Liver (tissue), 9 donors: ENCODE results near the gene VSIG10L2. TPM values are rescaled to one million over a fixed set of nuclear protein-coding genes. Genes with fewer than 3 reads are reported as not detected.

Experiments used
- DNase-seq: peaks from one replicate; pipeline ENCODE4 v3.0.0-alpha.2; 2017; ENCODE audit warnings: low spot score
- H3K27ac ChIP-seq, 2 donors: one replicate each; pipeline ENCODE4 v1.7.0; 2013; ENCODE audit warnings: inconsistent platforms in 2 of 2, low read length in 2 of 2, control low read depth in 1 of 2, low read depth in 1 of 2, mild to moderate bottlenecking in 1 of 2
- H3K27me3 ChIP-seq, 4 donors: one replicate each; pipeline versions ENCODE4 v1.6.1 to v1.7.0; 2013; ENCODE audit warnings: low read length in 3 of 4, inconsistent platforms in 1 of 4, mild to moderate bottlenecking in 1 of 4, moderate library complexity in 1 of 4; ENCODE audit not compliant: control insufficient read depth in 4 of 4, insufficient read depth in 4 of 4
- H3K36me3 ChIP-seq, 4 donors: one replicate each; pipeline versions ENCODE4 v1.6.1 to v1.7.0; 2013; ENCODE audit warnings: low read length in 3 of 4, mild to moderate bottlenecking in 3 of 4, low read depth in 1 of 4, moderate library complexity in 1 of 4; ENCODE audit not compliant: control insufficient read depth in 4 of 4, insufficient read depth in 3 of 4
- H3K4me1 ChIP-seq, 4 donors: one replicate each; pipeline versions ENCODE4 v1.6.1 to v1.7.0; 2013; ENCODE audit warnings: low read length in 3 of 4, mild to moderate bottlenecking in 3 of 4, moderate library complexity in 1 of 4; ENCODE audit not compliant: control insufficient read depth in 4 of 4, insufficient read depth in 4 of 4
- H3K4me3 ChIP-seq, 3 donors: one replicate each; pipeline versions ENCODE4 v1.6.1 to v1.7.0; 2013; ENCODE audit warnings: low read length in 3 of 3, control low read depth in 1 of 3, low read depth in 1 of 3, mild to moderate bottlenecking in 1 of 3
- H3K9ac ChIP-seq, 2 donors: one replicate each; pipeline ENCODE4 v1.7.0; 2013; ENCODE audit warnings: low read length in 2 of 2, mild to moderate bottlenecking in 2 of 2, moderate library complexity in 2 of 2, control low read depth in 1 of 2, low read depth in 1 of 2
- H3K9me3 ChIP-seq, 4 donors: one replicate each; pipeline versions ENCODE4 v1.6.1 to v1.7.0; 2013; ENCODE audit warnings: low read length in 3 of 4; ENCODE audit not compliant: control insufficient read depth in 4 of 4
- CTCF ChIP-seq: fragments of 150-350 bp; IDR thresholded peaks from 2 replicates; pipeline ENCODE4 v1.5.1; 2017; ENCODE audit warnings: improper control_type of control experiment, low read depth, low read length; ENCODE audit not compliant: missing input control
- EGR1 ChIP-seq, 2 donors: IDR thresholded peaks; 2 replicates each; pipeline ENCODE4 v1.6.1; 2016 to 2018; ENCODE audit warnings: antibody characterized with exemption in 2 of 2, low read depth in 2 of 2
- FOXA2 ChIP-seq: IDR thresholded peaks from 2 replicates; pipeline ENCODE4 v1.6.1; 2016; ENCODE audit warnings: antibody characterized with exemption
- GABPA ChIP-seq, 2 donors: IDR thresholded peaks in 1 of 2; conservative IDR thresholded peaks in 1 of 2; 2 replicates each; pipeline ENCODE4 v1.6.1; 2016; ENCODE audit warnings: antibody characterized with exemption in 2 of 2, mild to moderate bottlenecking in 1 of 2, moderate library complexity in 1 of 2
- HNF4G ChIP-seq: IDR thresholded peaks from 2 replicates; pipeline ENCODE4 v1.6.1; 2016; ENCODE audit warnings: antibody characterized with exemption
- JUND ChIP-seq, 2 donors: IDR thresholded peaks; 2 replicates each; pipeline ENCODE4 v1.6.1; 2016; ENCODE audit warnings: antibody characterized with exemption in 2 of 2
- MAX ChIP-seq: IDR thresholded peaks from 2 replicates; pipeline ENCODE4 v1.6.1; 2016; ENCODE audit warnings: antibody characterized with exemption
- RAD21 ChIP-seq, 2 donors: IDR thresholded peaks; 2 replicates each; pipeline ENCODE4 v1.6.1; 2016; ENCODE audit warnings: antibody characterized with exemption in 2 of 2, mild to moderate bottlenecking in 2 of 2
- REST ChIP-seq: IDR thresholded peaks from 2 replicates; pipeline ENCODE4 v1.6.1; 2016; ENCODE audit warnings: antibody characterized with exemption, mild to moderate bottlenecking
- SP1 ChIP-seq: IDR thresholded peaks from 2 replicates; pipeline ENCODE4 v1.6.1; 2018; ENCODE audit warnings: antibody characterized with exemption, mild to moderate bottlenecking
- YY1 ChIP-seq: IDR thresholded peaks from 2 replicates; pipeline ENCODE4 v1.6.1; 2016; ENCODE audit warnings: antibody characterized with exemption, mild to moderate bottlenecking
- ZBTB33 ChIP-seq: IDR thresholded peaks from 2 replicates; pipeline ENCODE4 v1.6.1; 2016; ENCODE audit warnings: antibody characterized with exemption
- WGBS: extraction: QIAGEN DNeasy Blood & Tissue Kit; methylation state at CpG from one replicate; pipeline ENCODE4 v1.1.7; 2013; 5-methylcytosine and 5-hydroxymethylcytosine counted together
- polyA plus RNA-seq, 2 donors: library from polyadenylated mRNA; stranded (reverse) in 1 of 2; unstranded in 1 of 2; fragments of 200-250 nt in 1 of 2; fragments of >200 nt in 1 of 2; fragmentation: Nextera tagmentation in 1 of 2; extraction: Ambion mirVana in 1 of 2; gene quantifications; one replicate each; pipeline versions ENCODE4 v1.2.1 to v1.2.3, GENCODE V29; 2013 to 2015
- total RNA-seq, 2 donors: library from RNA; depleted of rRNA; stranded (reverse); fragments of >200 nt; gene quantifications; one replicate each; pipeline ENCODE4 v1.2.3, GENCODE V29; 2014
- TF ChIP-seq, protein P1 (sequence below): IDR thresholded peaks from 2 replicates; pipeline ENCODE4 v1.6.1; 2016; ENCODE audit warnings: antibody characterized with exemption
- donor health status: healthy.
- donor health status: healthy.
- donor health status: healthy.
- donor health status: healthy.
- donor health status: healthy.

Gene VSIG10L2
- total and polyA plus RNA-seq, 4 donors, result not detected

- peak within 1 kb of the TSS in 2 of 3 donors; percentile 74 to 98 for H3K4me3 ChIP-seq
- H3K9ac ChIP-seq, result peak within 1 kb of the TSS in 1 of 2 donors; percentile 11
- peaks cover 7 to 23% (median 12%) of the 10 kb centered on the region in 4 donors for H3K4me1 ChIP-seq
- no peak for DNase-seq
- peaks cover 0 to 11% (median 6%) of the 10 kb centered on the region in 4 donors for H3K36me3 ChIP-seq
- H3K27me3 ChIP-seq, result no peaks in the 10 kb centered on the region
- TF ChIP-seq HNF4G (no peak), CTCF (no peak), REST (peak; percentile 83)
- 11% methylated on average over 81 of the region's 81 CpGs for WGBS
- peak within 1 kb of the TSS in 1 of 2 donors; percentile 98 for H3K27ac ChIP-seq
- no peaks in the 10 kb centered on the region for H3K9me3 ChIP-seq
Observed at GRCh38 chr11:125903711-125904659, 41.9 kb upstream of the VSIG10L2 start, which contains the start of gene DDX25. TSS of gene DDX25 (plus strand) at chr11:125904508. CDS start at chr11:125904518, 10 bp downstream.

DNA sequence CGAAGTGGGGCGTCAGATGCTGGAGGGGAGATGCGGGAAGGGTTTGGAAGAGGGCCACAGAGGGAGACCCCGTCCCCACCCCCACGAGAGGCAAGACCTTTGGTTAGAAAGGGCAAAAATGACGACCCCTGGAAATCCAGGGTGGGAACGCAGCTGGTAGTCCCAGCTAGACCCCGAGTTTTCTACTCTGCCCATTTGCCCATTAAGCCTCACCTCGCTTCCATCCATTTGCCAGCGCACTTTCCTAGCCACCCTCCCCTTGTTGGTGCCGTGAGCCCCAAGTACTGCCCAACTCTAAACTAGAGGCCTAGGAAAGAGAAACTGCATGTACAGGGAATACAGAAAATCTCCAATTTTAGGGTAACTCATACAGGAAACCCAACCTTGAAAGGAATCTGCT is 41.2 kb upstream of the VSIG10L2 start:
- TF ChIP-seq RAD21 (IDR thresholded peaks at IDR 0.05), result no peak
- no peak for TF ChIP-seq ZBTB33
- Histone ChIP-seq H3K4me1 (peaks cover 7 to 23% (median 12%) of the 10 kb centered on the region in 4 donors), H3K27me3 (no peaks in the 10 kb centered on the region), H3K9ac (no peak overlapping the region), H3K36me3 (peaks cover 0 to 7% (median 3%) of the 10 kb centered on the region in 4 donors), H3K9me3 (no peaks in the 10 kb centered on the region), H3K27ac (no peak overlapping the region), H3K4me3 (peak overlapping the region in 1 of 3 donors; percentile 74)
- DNase-seq, result no peak
- 58% methylated on average over 11 of the region's 11 CpGs for WGBS

DNA sequence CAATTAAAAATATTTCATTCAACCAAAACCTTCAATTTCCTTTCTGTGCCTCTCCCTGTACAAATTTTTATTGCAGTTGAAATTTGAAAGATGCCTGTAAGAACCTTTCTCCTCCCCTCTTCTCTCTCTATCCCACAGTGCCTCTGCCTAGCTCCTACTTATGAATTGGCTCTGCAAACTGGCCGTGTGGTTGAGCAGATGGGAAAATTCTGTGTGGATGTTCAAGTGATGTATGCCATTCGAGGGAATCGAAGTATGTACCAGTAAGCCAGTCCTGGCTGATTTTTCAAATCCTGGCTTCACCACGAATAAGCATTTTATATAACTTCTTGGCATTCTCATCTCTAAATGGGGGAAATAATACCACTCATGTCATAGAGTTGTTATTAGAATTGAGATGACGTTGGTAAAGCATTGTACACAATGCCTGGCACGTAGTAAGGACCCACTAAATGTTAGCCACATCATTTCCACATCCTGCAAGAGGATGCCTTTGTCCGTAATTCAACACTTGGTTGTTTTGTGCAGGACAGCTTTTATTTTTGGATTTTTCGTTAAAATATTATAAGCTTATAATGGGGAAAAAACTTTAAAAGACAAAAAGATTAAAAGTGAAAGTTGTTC is 35.5 kb upstream of the VSIG10L2 start:
- Histone ChIP-seq H3K9me3 (no peaks in the 10 kb centered on the region), H3K4me1 (no peaks in the 10 kb centered on the region), H3K36me3 (no peaks in the 10 kb centered on the region), H3K27ac (no peak overlapping the region), H3K27me3 (no peaks in the 10 kb centered on the region), H3K9ac (no peak overlapping the region), H3K4me3 (no peak overlapping the region)
- no peak for DNase-seq
- WGBS, result 84% methylated on average over 8 of the region's 8 CpGs
- TF ChIP-seq MAX (no peak), JUND (IDR thresholded peaks at IDR 0.05) (no peak), HNF4G (no peak), FOXA2 (no peak), YY1 (no peak), SP1 (no peak), GABPA (IDR thresholded peaks at IDR 0.05 in 1 of 2, conservative IDR thresholded peaks at IDR 0.05 in 1 of 2) (no peak), EGR1 (IDR thresholded peaks at IDR 0.05; ENCODE audit: low read depth in 2 of 2) (no peak)
- TF ChIP-seq, protein P1, sequence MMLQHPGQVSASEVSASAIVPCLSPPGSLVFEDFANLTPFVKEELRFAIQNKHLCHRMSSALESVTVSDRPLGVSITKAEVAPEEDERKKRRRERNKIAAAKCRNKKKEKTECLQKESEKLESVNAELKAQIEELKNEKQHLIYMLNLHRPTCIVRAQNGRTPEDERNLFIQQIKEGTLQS, result no peak
